ENCODE results near the gene ITIH4. TPM values are rescaled to one million over a fixed set of nuclear protein-coding genes. Genes with fewer than 3 reads are reported as not detected.

Gene ITIH4
- total and polyA plus RNA-seq, 7 donors, result 1.3 to 90.8 (median 29.2) TPM

GRCh38 chr3:52831500-52832301 lies 1.2 kb upstream of the ITIH4 start:
- Histone ChIP-seq H3K27me3 (ENCODE audit: insufficient read depth in 3 of 3, low read length in 2 of 3) (no peaks in the 10 kb centered on the region), H3K4me1 (peaks cover 59% of the 10 kb centered on the region), H3K27ac (peak overlapping the region; percentile 97), H3K9me3 (no peaks in the 10 kb centered on the region), H3K36me3 (ENCODE audit: insufficient read depth in 1 of 2, low read depth in 1 of 2) (peaks cover 0 to 44% of the 10 kb centered on the region in 2 donors), H3K4me3 (peak overlapping the region; percentile 75)
- peak; percentile 80 to 92 for DNase-seq
- ATAC-seq, result peak; percentile 64 to 73 (median 71)
- WGBS, 3 donors, result 13 to 27% (median 16%) methylated on average over 21 of the region's 21 CpGs
- TF ChIP-seq CTCF (IDR thresholded peaks at IDR 0.05), result no peak
- intact Hi-C loops (cut with DNase I), result no loop called here

GRCh38 chr3:52829906-52830463 lies 487 bp downstream of the ITIH4 start:
- intact Hi-C loops (cut with DNase I), result loop anchor here in 1 of 2 donors (5.0 kb wide), 1 partner anchor 53 kb away; the partner anchor contains the start of gene ITIH1

GRCh38 chr3:52829482-52829881 lies 990 bp downstream of the ITIH4 start:
- no peaks in the 10 kb centered on the region for H3K27me3 ChIP-seq (ENCODE audit: insufficient read depth in 3 of 3, low read length in 2 of 3)
- H3K36me3 ChIP-seq (ENCODE audit: insufficient read depth in 1 of 2, low read depth in 1 of 2), result peaks cover 0 to 66% of the 10 kb centered on the region in 2 donors
- TF ChIP-seq CTCF (IDR thresholded peaks at IDR 0.05), result no peak
- no peak overlapping the region for H3K4me3 ChIP-seq
- no peaks in the 10 kb centered on the region for H3K9me3 ChIP-seq
- WGBS, 3 donors, result 92 to 94% (median 93%) methylated on average over 3 of the region's 3 CpGs
- ATAC-seq, result no peak
- peaks cover 42% of the 10 kb centered on the region for H3K4me1 ChIP-seq
- H3K27ac ChIP-seq, result peak overlapping the region; percentile 97
- intact Hi-C loops (cut with DNase I), result loop anchor here in 1 of 2 donors (5.0 kb wide), 1 partner anchor 52 kb away; the partner anchor contains the start of gene ITIH1
- no peak for DNase-seq

More at GRCh38 chr3:52829906-52830463, 487 bp downstream of the ITIH4 start:
- Histone ChIP-seq H3K27me3 (ENCODE audit: insufficient read depth in 3 of 3, low read length in 2 of 3) (no peaks in the 10 kb centered on the region), H3K4me3 (no peak overlapping the region), H3K36me3 (ENCODE audit: insufficient read depth in 1 of 2, low read depth in 1 of 2) (peaks cover 0 to 61% of the 10 kb centered on the region in 2 donors), H3K4me1 (peaks cover 43% of the 10 kb centered on the region), H3K9me3 (no peaks in the 10 kb centered on the region), H3K27ac (peak overlapping the region; percentile 97)
- TF ChIP-seq CTCF (IDR thresholded peaks at IDR 0.05), result no peak
- 87 to 90% (median 89%) methylated on average over 10 of the region's 10 CpGs for WGBS, 3 donors
- no peak for ATAC-seq
- DNase-seq, result no peak

- ATAC-seq, result no peak
- Histone ChIP-seq H3K9me3 (no peaks in the 10 kb centered on the region), H3K27me3 (ENCODE audit: insufficient read depth in 3 of 3, low read length in 2 of 3) (no peaks in the 10 kb centered on the region), H3K4me3 (no peak overlapping the region), H3K36me3 (ENCODE audit: insufficient read depth in 1 of 2, low read depth in 1 of 2) (peaks cover 0 to 78% of the 10 kb centered on the region in 2 donors), H3K4me1 (peaks cover 30% of the 10 kb centered on the region), H3K27ac (peak overlapping the region; percentile 46)
- no peak for DNase-seq
- TF ChIP-seq CTCF (IDR thresholded peaks at IDR 0.05), result no peak
- intact Hi-C loops (cut with DNase I), result loop anchor here in 1 of 2 donors (5.0 kb wide), 1 partner anchor 51 kb away; the partner anchor contains the start of gene ITIH1
- WGBS, 3 donors, result 39 to 67% (median 47%) methylated on average over 10 of the region's 10 CpGs
Measured at GRCh38 chr3:52827866-52828376, 2.6 kb downstream of the ITIH4 start.
